Measurements from ENCODE around the gene SYT12.

SYT12 gene

GRCh38 chr11:67082071-67082791 lies 59.3 kb downstream of the SYT12 start:
- POLR2A ChIA-PET: interaction anchor here (0.6 kb wide), 1 partner anchor 286 kb away, joined by 4 read pairs; no protein-coding TSS in a partner anchor
- no peak for DNase-seq (ENCODE audit: extremely low spot score)
- TF ChIP-seq, protein P1, sequence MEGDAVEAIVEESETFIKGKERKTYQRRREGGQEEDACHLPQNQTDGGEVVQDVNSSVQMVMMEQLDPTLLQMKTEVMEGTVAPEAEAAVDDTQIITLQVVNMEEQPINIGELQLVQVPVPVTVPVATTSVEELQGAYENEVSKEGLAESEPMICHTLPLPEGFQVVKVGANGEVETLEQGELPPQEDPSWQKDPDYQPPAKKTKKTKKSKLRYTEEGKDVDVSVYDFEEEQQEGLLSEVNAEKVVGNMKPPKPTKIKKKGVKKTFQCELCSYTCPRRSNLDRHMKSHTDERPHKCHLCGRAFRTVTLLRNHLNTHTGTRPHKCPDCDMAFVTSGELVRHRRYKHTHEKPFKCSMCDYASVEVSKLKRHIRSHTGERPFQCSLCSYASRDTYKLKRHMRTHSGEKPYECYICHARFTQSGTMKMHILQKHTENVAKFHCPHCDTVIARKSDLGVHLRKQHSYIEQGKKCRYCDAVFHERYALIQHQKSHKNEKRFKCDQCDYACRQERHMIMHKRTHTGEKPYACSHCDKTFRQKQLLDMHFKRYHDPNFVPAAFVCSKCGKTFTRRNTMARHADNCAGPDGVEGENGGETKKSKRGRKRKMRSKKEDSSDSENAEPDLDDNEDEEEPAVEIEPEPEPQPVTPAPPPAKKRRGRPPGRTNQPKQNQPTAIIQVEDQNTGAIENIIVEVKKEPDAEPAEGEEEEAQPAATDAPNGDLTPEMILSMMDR (IDR thresholded peaks at IDR 0.05; ENCODE audit: control extremely low read depth, extremely low read depth, low read depth, missing control alignments): no peak
- CTCF ChIA-PET: interaction anchor here (0.7 to 4.4 kb wide), 29 partner anchors 8 to 300 kb away, joined by 3 to 24 read pairs (median 6); no protein-coding TSS in a partner anchor

DNA sequence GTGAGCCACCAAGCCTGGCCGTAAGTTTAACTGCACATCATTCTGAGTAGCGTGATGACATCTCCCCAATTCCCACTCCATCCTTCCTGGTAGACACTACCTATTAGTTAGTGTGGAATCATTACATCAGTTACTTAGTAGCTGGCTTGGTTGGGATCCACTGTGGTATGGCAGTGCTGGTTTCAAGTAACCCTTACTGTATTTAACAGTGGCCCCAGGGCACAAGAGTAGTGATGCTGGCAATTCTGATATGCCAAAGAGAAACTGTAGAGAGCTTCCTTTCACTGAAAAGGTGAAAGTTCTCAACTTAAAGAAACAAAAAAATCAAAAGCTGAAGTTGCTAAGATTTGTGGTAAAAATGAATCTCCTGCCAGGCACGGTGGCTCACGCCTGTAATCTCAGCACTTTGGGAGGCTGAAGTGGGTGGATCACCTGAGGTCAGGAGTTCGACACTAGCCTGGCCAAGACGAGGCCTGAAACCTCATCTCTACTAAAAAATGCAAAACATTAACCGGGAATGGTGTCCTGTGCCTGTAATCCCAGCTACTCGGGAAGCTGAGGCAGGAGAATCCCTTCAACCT lies 60.9 kb downstream of the SYT12 start:
- DNase-seq (ENCODE audit: extremely low spot score): no peak
- TF ChIP-seq, protein P1 (IDR thresholded peaks at IDR 0.05; ENCODE audit: control extremely low read depth, extremely low read depth, low read depth, missing control alignments): no peak
- POLR2A ChIA-PET: no interaction called here
- CTCF ChIA-PET: interaction anchor here (1.0 to 4.4 kb wide), 8 partner anchors 11 to 298 kb away, joined by 3 to 24 read pairs (median 8); no protein-coding TSS in a partner anchor

DNA sequence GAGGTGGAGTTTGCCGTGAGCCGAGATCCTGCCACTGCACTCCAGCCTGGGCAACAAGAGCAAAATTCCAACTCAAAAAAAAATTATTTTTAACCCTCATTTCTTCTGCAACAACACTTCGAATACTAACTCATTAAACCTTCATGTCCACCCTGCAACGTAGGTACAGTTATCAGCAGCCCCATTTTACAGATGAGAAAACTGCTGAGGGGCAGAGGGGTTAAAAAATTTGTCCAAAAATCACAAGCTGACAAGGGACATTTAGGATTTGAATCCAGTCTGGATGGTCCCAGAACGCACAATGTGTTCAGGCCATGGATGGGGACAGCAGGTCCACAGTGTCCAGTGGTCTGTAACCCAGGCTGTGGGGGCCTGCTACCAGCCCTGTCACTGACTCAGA lies 62.7 kb downstream of the SYT12 start:
- TF ChIP-seq, protein P1 (IDR thresholded peaks at IDR 0.05; ENCODE audit: control extremely low read depth, extremely low read depth, low read depth, missing control alignments): no peak
- DNase-seq (ENCODE audit: extremely low spot score): no peak
- ChIA-PET POLR2A (no interaction called here), CTCF (interaction anchor here (0.8 to 4.0 kb wide), 3 partner anchors 10 to 231 kb away, joined by 3 to 17 read pairs (median 7); no protein-coding TSS in a partner anchor)

DNA sequence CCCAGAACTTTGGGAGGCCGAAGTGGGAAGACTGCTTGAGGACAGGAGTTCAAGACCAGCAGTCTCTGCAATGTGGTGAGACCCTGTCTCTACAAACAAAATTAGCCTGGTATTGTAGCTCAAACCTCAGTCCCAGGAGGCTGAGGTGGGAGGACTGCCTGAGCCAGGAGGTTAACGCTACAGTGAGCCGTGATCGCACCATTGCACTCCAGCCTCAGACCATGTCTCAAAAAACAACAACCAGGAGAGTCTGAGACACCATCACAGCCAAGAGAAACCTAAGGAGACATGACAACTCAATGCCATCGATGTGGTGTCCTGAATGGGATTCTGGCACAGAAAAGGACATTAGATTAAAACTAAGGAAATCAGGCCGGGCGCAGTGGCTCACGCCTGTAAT lies 67.8 kb downstream of the SYT12 start:
- TF ChIP-seq, protein P1 (IDR thresholded peaks at IDR 0.05; ENCODE audit: control extremely low read depth, extremely low read depth, low read depth, missing control alignments): no peak
- ChIA-PET CTCF (interaction anchor here (1.0 to 2.9 kb wide), 3 partner anchors 8 to 10 kb away, joined by 3 to 8 read pairs (median 7); no protein-coding TSS in a partner anchor), POLR2A (no interaction called here)
- no peak for DNase-seq (ENCODE audit: extremely low spot score)

- no peak for DNase-seq (ENCODE audit: extremely low spot score)
- POLR2A ChIA-PET: interaction anchor here (0.7 kb wide), 1 partner anchor 177 kb away, joined by 3 read pairs; no protein-coding TSS in a partner anchor
- CTCF ChIA-PET: interaction anchor here (1.0 to 2.4 kb wide), 13 partner anchors 10 to 222 kb away, joined by 3 to 17 read pairs (median 5); no protein-coding TSS in a partner anchor
- TF ChIP-seq, protein P1 (IDR thresholded peaks at IDR 0.05; ENCODE audit: control extremely low read depth, extremely low read depth, low read depth, missing control alignments): no peak
Measured at GRCh38 chr11:67095214-67095507, 72.2 kb downstream of the SYT12 start.

- ChIA-PET CTCF (interaction anchor here (0.6 to 2.2 kb wide), 5 partner anchors 10 to 19 kb away, joined by 3 to 12 read pairs (median 5); no protein-coding TSS in a partner anchor), POLR2A (no interaction called here)
- TF ChIP-seq, protein P1 (IDR thresholded peaks at IDR 0.05; ENCODE audit: control extremely low read depth, extremely low read depth, low read depth, missing control alignments): no peak
- no peak for DNase-seq (ENCODE audit: extremely low spot score)
Measured at GRCh38 chr11:67098799-67099429, 76.0 kb downstream of the SYT12 start.

All from GM10248 (cell line).